ENCODE data around the gene SAMD13. TPM values are rescaled to one million over a fixed set of nuclear protein-coding genes. Genes with fewer than 3 reads are reported as not detected.

The SAMD13 gene
- polyA plus RNA-seq, 1 experiment: 0.20 TPM

GRCh38 chr1:84367219-84367618 lies 65.7 kb downstream of the SAMD13 start:
- ChIA-PET POLR2A (no interaction called here), CTCF (interaction anchor here (1.1 kb wide), 1 partner anchor 12 kb away, joined by 3 read pairs; no protein-coding TSS in a partner anchor)
- Histone ChIP-seq H3K4me3 (ENCODE audit: low read depth, low read length) (no peak overlapping the region), H3K36me3 (ENCODE audit: control insufficient read depth, insufficient read depth, low read length) (no peaks in the 10 kb centered on the region), H3K27me3 (ENCODE audit: control insufficient read depth, insufficient read depth, low read length) (no peaks in the 10 kb centered on the region)
- TF ChIP-seq CTCF (IDR thresholded peaks at IDR 0.05; ENCODE audit: insufficient read depth, low read depth, low read length): no peak
- DNase-seq (ENCODE audit: low read depth): no peak

GRCh38 chr1:84368441-84368840 lies 66.9 kb downstream of the SAMD13 start:
- POLR2A ChIA-PET: no interaction called here
- no peak overlapping the region for H3K4me3 ChIP-seq (ENCODE audit: low read depth, low read length)
- H3K27me3 ChIP-seq (ENCODE audit: control insufficient read depth, insufficient read depth, low read length): no peaks in the 10 kb centered on the region
- no peaks in the 10 kb centered on the region for H3K36me3 ChIP-seq (ENCODE audit: control insufficient read depth, insufficient read depth, low read length)
- DNase-seq (ENCODE audit: low read depth): no peak
- CTCF ChIA-PET: no interaction called here
- no peak for TF ChIP-seq CTCF (IDR thresholded peaks at IDR 0.05; ENCODE audit: insufficient read depth, low read depth, low read length)

- DNase-seq (ENCODE audit: low read depth): no peak
- CTCF ChIA-PET: interaction anchor here (1.3 to 1.4 kb wide), 2 partner anchors 49 to 63 kb away, joined by 3 read pairs; no protein-coding TSS in a partner anchor
- no peaks in the 10 kb centered on the region for H3K36me3 ChIP-seq (ENCODE audit: control insufficient read depth, insufficient read depth, low read length)
- TF ChIP-seq CTCF (IDR thresholded peaks at IDR 0.05; ENCODE audit: insufficient read depth, low read depth, low read length): no peak
- no peaks in the 10 kb centered on the region for H3K27me3 ChIP-seq (ENCODE audit: control insufficient read depth, insufficient read depth, low read length)
- no peak overlapping the region for H3K4me3 ChIP-seq (ENCODE audit: low read depth, low read length)
- POLR2A ChIA-PET: no interaction called here
These were observed 68.8 kb downstream of the SAMD13 start for GRCh38 chr1:84370266-84370665.

GRCh38 chr1:84370831-84371394 lies 69.4 kb downstream of the SAMD13 start:
- peak; percentile 43 for DNase-seq (ENCODE audit: low read depth)
- no peaks in the 10 kb centered on the region for H3K36me3 ChIP-seq (ENCODE audit: control insufficient read depth, insufficient read depth, low read length)
- ChIA-PET POLR2A (no interaction called here), CTCF (interaction anchor here (1.3 to 1.4 kb wide), 2 partner anchors 49 to 62 kb away, joined by 3 read pairs; no protein-coding TSS in a partner anchor)
- H3K4me3 ChIP-seq (ENCODE audit: low read depth, low read length): no peak overlapping the region
- TF ChIP-seq CTCF (IDR thresholded peaks at IDR 0.05; ENCODE audit: insufficient read depth, low read depth, low read length): no peak
- no peaks in the 10 kb centered on the region for H3K27me3 ChIP-seq (ENCODE audit: control insufficient read depth, insufficient read depth, low read length)

- no peak overlapping the region for H3K4me3 ChIP-seq (ENCODE audit: low read depth, low read length)
- TF ChIP-seq CTCF (IDR thresholded peaks at IDR 0.05; ENCODE audit: insufficient read depth, low read depth, low read length): no peak
- no peaks in the 10 kb centered on the region for H3K36me3 ChIP-seq (ENCODE audit: control insufficient read depth, insufficient read depth, low read length)
- H3K27me3 ChIP-seq (ENCODE audit: control insufficient read depth, insufficient read depth, low read length): no peaks in the 10 kb centered on the region
- DNase-seq (ENCODE audit: low read depth): no peak
- CTCF ChIA-PET: interaction anchor here (0.9 kb wide), 1 partner anchor 17 kb away, joined by 3 read pairs; no protein-coding TSS in a partner anchor
- POLR2A ChIA-PET: no interaction called here
These were observed 72.1 kb downstream of the SAMD13 start for GRCh38 chr1:84373436-84374141.

All from BJ (cell line).